Activated CD8-positive, alpha-beta T cell treated with anti-CD3 and anti-CD28 coated beads for 36 hours (primary cell): ENCODE results near the gene NKD1. TPM values are rescaled to one million over a fixed set of nuclear protein-coding genes. Genes with fewer than 3 reads are reported as not detected.

Source experiments
- ATAC-seq: fragments of 200-7000 bp; cut with Tn5 transposase; one replicate; pipeline ENCODE4 v1.10.0; 2021; ENCODE audit warnings: mild to moderate bottlenecking, moderate library complexity
- CTCF ChIA-PET: fragments of 350-600 bp; sonication (Branson Sonifier 250); formaldehyde crosslinking; loops from one replicate; lab custom pipeline; 2021; ENCODE audit warnings: antibody characterized with exemption; lab: Charles Lee
- POLR2A ChIA-PET: fragments of 350-600 bp; sonication (Branson Sonifier 250); formaldehyde crosslinking; loops from one replicate; lab custom pipeline; 2021; ENCODE audit warnings: antibody characterized with exemption; lab: Charles Lee
- DNase-seq: peaks from one replicate; pipeline ENCODE4 v3.0.0-alpha.2; 2020
- H3K27ac Mint-ChIP-seq: one replicate; pipeline ENCODE4 v1.8.0; 2021; ENCODE audit warnings: mild to moderate bottlenecking, mixed read lengths
- H3K27me3 Mint-ChIP-seq: one replicate; pipeline ENCODE4 v1.8.0; 2021; ENCODE audit warnings: mixed read lengths
- H3K36me3 Mint-ChIP-seq: one replicate; pipeline ENCODE4 v1.8.0; 2021; ENCODE audit warnings: low read depth, mixed read lengths
- H3K4me1 Mint-ChIP-seq: one replicate; pipeline ENCODE4 v1.8.0; 2021; ENCODE audit warnings: low read depth, mixed read lengths
- H3K4me3 Mint-ChIP-seq: one replicate; pipeline ENCODE4 v1.8.0; 2021; ENCODE audit warnings: mild to moderate bottlenecking, moderate library complexity, mixed read lengths
- H3K9me3 Mint-ChIP-seq: one replicate; pipeline ENCODE4 v1.8.0; 2021; ENCODE audit warnings: mixed read lengths
- intact Hi-C: fragments of 100-400 bp; cut with micrococcal nuclease; formaldehyde crosslinking; loops from one replicate; pipeline ENCODE4 v1.10.0; 2022
- total RNA-seq, 2 experiments: library from RNA; stranded (reverse); gene quantifications; one replicate each; pipeline ENCODE4 v1.2.3, GENCODE V29; 2021
- TF ChIP-seq, protein P1 (sequence below): fragments of 200-600 bp; IDR thresholded peaks from one replicate; pipeline ENCODE4 v1.8.0; 2022; ENCODE audit warnings: antibody characterized with exemption, mild to moderate bottlenecking

The NKD1 gene
- total RNA-seq, 2 experiments from 2014 or later = 1.9 to 3.6 TPM

DNA sequence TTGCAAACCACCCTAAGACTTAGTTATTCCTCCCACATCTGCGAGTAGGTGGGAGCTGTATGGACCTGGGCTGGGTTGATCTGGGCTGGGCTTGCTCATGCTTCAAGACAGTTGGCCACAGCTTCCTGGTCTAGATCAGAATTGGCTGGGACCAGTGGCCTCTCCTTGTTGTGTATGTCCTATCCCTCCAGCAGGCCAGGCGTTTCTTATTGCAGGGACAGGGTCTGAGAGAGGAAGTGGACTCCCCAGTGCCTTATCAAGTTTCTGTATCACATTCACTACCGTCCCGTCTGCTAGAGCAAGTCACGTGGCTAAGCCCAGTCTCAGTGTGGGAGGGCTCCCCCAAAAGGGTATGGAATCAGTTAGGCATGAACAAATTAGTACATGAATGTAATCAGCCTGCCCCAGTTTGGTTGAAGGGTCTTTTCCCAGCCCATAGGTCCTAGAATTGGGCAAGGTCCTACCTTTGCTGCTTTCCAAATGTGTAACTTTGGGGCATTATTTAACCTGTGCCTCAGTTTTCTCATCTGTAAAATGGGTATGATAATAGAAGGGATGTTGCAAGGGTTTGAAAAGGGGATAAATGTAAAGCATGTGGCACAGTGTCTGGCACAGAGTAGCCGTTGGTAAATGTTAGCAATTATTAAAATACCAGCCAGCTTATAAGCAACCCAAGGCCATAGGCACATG lies 36.0 kb downstream of the NKD1 start:
- H3K4me3 Mint-ChIP-seq = no peak overlapping the region
- H3K9me3 Mint-ChIP-seq = peaks cover 3% of the 10 kb centered on the region
- intact Hi-C loops = no loop called here
- no peak overlapping the region for H3K27ac Mint-ChIP-seq
- CTCF ChIA-PET = interaction anchor here (0.6 to 1.2 kb wide), 2 partner anchors 176 to 222 kb away, joined by 3 to 4 read pairs; no protein-coding TSS in a partner anchor
- H3K36me3 Mint-ChIP-seq = peaks cover 1% of the 10 kb centered on the region
- TF ChIP-seq, protein P1, sequence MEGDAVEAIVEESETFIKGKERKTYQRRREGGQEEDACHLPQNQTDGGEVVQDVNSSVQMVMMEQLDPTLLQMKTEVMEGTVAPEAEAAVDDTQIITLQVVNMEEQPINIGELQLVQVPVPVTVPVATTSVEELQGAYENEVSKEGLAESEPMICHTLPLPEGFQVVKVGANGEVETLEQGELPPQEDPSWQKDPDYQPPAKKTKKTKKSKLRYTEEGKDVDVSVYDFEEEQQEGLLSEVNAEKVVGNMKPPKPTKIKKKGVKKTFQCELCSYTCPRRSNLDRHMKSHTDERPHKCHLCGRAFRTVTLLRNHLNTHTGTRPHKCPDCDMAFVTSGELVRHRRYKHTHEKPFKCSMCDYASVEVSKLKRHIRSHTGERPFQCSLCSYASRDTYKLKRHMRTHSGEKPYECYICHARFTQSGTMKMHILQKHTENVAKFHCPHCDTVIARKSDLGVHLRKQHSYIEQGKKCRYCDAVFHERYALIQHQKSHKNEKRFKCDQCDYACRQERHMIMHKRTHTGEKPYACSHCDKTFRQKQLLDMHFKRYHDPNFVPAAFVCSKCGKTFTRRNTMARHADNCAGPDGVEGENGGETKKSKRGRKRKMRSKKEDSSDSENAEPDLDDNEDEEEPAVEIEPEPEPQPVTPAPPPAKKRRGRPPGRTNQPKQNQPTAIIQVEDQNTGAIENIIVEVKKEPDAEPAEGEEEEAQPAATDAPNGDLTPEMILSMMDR = no peak
- no peaks in the 10 kb centered on the region for H3K27me3 Mint-ChIP-seq
- DNase-seq = peak; percentile 39
- peak; percentile 59 for ATAC-seq
- peaks cover 23% of the 10 kb centered on the region for H3K4me1 Mint-ChIP-seq
- POLR2A ChIA-PET = no interaction called here

GRCh38 chr16:50585331-50585776 lies 37.2 kb downstream of the NKD1 start:
- TF ChIP-seq, protein P1 = no peak
- H3K27me3 Mint-ChIP-seq = no peaks in the 10 kb centered on the region
- ATAC-seq (no peak), DNase-seq (no peak)
- intact Hi-C loops = no loop called here
- peaks cover 1% of the 10 kb centered on the region for H3K36me3 Mint-ChIP-seq
- H3K27ac Mint-ChIP-seq = no peak overlapping the region
- no peak overlapping the region for H3K4me3 Mint-ChIP-seq
- H3K9me3 Mint-ChIP-seq = peaks cover 3% of the 10 kb centered on the region
- H3K4me1 Mint-ChIP-seq = peaks cover 33% of the 10 kb centered on the region
- ChIA-PET POLR2A (no interaction called here), CTCF (no interaction called here)

DNA sequence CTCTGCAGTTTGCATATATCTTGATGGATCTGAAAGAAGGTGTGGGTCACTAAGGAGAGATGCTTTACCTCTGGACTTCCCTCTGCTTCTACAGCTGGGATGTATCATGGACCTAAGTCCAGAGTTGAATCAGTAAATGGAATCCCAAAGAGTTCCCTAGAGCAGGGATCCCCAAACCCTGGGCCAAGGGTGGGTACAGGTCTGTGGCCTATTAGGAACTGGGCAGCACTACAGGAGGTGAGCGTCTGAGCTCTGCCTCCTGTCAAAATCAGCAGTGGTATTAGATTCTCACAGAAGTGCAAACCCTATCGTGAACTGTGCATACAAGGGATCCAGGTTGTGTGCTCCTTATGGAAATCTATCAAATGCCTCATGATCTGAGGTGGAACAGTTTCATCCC lies 39.3 kb downstream of the NKD1 start:
- peaks cover 3% of the 10 kb centered on the region for H3K9me3 Mint-ChIP-seq
- CTCF ChIA-PET = interaction anchor here (1.1 to 3.2 kb wide), 5 partner anchors 57 to 219 kb away, joined by 3 to 17 read pairs (median 3); no protein-coding TSS in a partner anchor
- H3K4me1 Mint-ChIP-seq = peaks cover 40% of the 10 kb centered on the region
- ATAC-seq = no peak
- TF ChIP-seq, protein P1 = no peak
- no peak overlapping the region for H3K27ac Mint-ChIP-seq
- no peak for DNase-seq
- POLR2A ChIA-PET = no interaction called here
- intact Hi-C loops = no loop called here
- H3K36me3 Mint-ChIP-seq = peaks cover 1% of the 10 kb centered on the region
- no peak overlapping the region for H3K4me3 Mint-ChIP-seq
- no peaks in the 10 kb centered on the region for H3K27me3 Mint-ChIP-seq

DNA sequence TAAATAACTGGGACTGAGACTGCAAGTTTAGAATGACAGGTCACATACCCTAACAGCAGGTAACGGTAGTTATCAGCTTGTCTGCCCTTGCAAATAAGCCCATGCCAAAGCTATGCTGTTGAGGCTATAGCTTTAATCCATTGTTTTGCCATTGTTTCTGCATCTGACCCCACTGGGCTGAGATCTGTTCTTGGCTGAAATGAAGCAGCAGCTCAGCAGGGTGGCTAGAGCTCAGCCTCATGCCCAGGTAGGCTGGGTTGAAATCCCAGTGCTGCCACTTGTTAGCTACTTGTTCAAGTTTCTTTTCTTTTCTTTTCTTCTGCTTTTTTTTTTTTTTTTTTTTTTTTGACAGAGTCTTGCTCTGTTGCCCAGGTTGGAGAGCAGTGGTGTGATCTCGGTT lies 40.1 kb downstream of the NKD1 start:
- TF ChIP-seq, protein P1 = no peak
- Mint-ChIP-seq H3K4me1 (peaks cover 38% of the 10 kb centered on the region), H3K27ac (peak overlapping the region; percentile 94), H3K9me3 (peaks cover 3% of the 10 kb centered on the region), H3K36me3 (peaks cover 1% of the 10 kb centered on the region), H3K4me3 (no peak overlapping the region), H3K27me3 (no peaks in the 10 kb centered on the region)
- CTCF ChIA-PET = interaction anchor here (2.0 to 3.2 kb wide), 2 partner anchors 77 to 218 kb away, joined by 6 to 17 read pairs; no protein-coding TSS in a partner anchor
- POLR2A ChIA-PET = no interaction called here
- DNase-seq (no peak), ATAC-seq (no peak)
- intact Hi-C loops = no loop called here

DNA sequence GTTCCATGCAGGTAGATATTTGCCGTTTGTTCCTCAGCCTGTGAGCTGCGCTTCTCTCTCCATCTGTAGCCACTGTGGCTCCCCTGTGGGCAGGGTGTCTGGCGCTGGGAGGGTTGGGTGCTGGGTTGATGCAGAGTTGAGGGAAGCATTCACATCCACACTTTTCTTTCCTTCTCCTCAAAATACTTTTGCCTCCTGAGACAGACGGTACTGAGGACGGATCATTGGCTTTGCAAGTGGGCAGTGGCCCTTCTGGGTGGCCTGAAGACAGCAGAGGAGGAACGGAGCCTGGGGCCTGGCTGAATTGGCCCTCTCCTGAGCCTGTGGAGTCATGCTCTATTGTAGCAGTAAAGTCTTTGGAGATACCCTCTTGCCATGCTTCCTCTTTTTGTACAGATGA lies 43.0 kb downstream of the NKD1 start:
- DNase-seq (no peak), ATAC-seq (no peak)
- Mint-ChIP-seq H3K4me3 (no peak overlapping the region), H3K9me3 (peaks cover 3% of the 10 kb centered on the region), H3K36me3 (peaks cover 1% of the 10 kb centered on the region), H3K27me3 (no peaks in the 10 kb centered on the region), H3K27ac (no peak overlapping the region), H3K4me1 (peaks cover 23% of the 10 kb centered on the region)
- ChIA-PET CTCF (interaction anchor here (1.4 kb wide), 1 partner anchor 81 kb away, joined by 3 read pairs; no protein-coding TSS in a partner anchor), POLR2A (no interaction called here)
- TF ChIP-seq, protein P1 = no peak
- intact Hi-C loops = no loop called here
